Activated CD8-positive, alpha-beta T cell treated with anti-CD3 and anti-CD28 coated beads for 36 hours (primary cell): Measurements from ENCODE around the gene LIPG. TPM values are rescaled to one million over a fixed set of nuclear protein-coding genes. Genes with fewer than 3 reads are reported as not detected.
"Not testable (repeated sequence)": the region's sequence is repeated elsewhere in the genome, so short reads cannot be mapped to it uniquely, and the experiment has no call there.

Experiments used
- ATAC-seq: fragments of 200-7000 bp; cut with Tn5 transposase; one replicate; pipeline ENCODE4 v1.10.0; 2021; ENCODE audit warnings: mild to moderate bottlenecking, moderate library complexity
- CTCF ChIA-PET: fragments of 350-600 bp; sonication (Branson Sonifier 250); formaldehyde crosslinking; loops from one replicate; lab custom pipeline; 2021; ENCODE audit warnings: antibody characterized with exemption; lab: Charles Lee
- POLR2A ChIA-PET: fragments of 350-600 bp; sonication (Branson Sonifier 250); formaldehyde crosslinking; loops from one replicate; lab custom pipeline; 2021; ENCODE audit warnings: antibody characterized with exemption; lab: Charles Lee
- DNase-seq: peaks from one replicate; pipeline ENCODE4 v3.0.0-alpha.2; 2020
- H3K27ac Mint-ChIP-seq: one replicate; pipeline ENCODE4 v1.8.0; 2021; ENCODE audit warnings: mild to moderate bottlenecking, mixed read lengths
- H3K27me3 Mint-ChIP-seq: one replicate; pipeline ENCODE4 v1.8.0; 2021; ENCODE audit warnings: mixed read lengths
- H3K36me3 Mint-ChIP-seq: one replicate; pipeline ENCODE4 v1.8.0; 2021; ENCODE audit warnings: low read depth, mixed read lengths
- H3K4me1 Mint-ChIP-seq: one replicate; pipeline ENCODE4 v1.8.0; 2021; ENCODE audit warnings: low read depth, mixed read lengths
- H3K4me3 Mint-ChIP-seq: one replicate; pipeline ENCODE4 v1.8.0; 2021; ENCODE audit warnings: mild to moderate bottlenecking, moderate library complexity, mixed read lengths
- H3K9me3 Mint-ChIP-seq: one replicate; pipeline ENCODE4 v1.8.0; 2021; ENCODE audit warnings: mixed read lengths
- intact Hi-C: fragments of 100-400 bp; cut with micrococcal nuclease; formaldehyde crosslinking; loops from one replicate; pipeline ENCODE4 v1.10.0; 2022
- total RNA-seq, 2 experiments: library from RNA; stranded (reverse); gene quantifications; one replicate each; pipeline ENCODE4 v1.2.3, GENCODE V29; 2021
- TF ChIP-seq, protein P1 (sequence below): fragments of 200-600 bp; IDR thresholded peaks from one replicate; pipeline ENCODE4 v1.8.0; 2022; ENCODE audit warnings: antibody characterized with exemption, mild to moderate bottlenecking

The LIPG gene
- total RNA-seq, 2 experiments from 2014 or later: 0.18 to 0.27 TPM

DNA sequence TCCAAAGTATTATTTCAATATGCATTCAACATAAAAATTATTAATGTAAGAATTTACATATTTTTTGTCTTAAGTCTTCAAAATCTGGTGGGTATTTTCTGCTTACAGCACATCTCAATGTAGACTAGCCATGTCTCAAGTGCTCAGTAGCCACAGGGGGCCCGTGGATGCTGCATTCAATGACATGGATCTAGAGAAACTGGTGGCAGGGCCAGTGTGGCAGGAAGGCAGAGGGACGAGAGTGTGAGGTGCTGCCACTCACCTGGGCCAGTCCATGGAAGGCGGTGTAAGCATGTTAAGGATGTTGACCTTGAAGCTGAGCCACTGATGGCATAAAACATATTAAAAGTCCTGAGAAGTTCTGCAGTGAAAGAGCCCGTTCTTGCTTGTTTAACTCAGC lies 6.2 kb upstream of the LIPG start:
- Mint-ChIP-seq H3K9me3 (no peaks in the 10 kb centered on the region), H3K4me3 (no peak overlapping the region), H3K36me3 (no peaks in the 10 kb centered on the region), H3K27me3 (peaks cover 40% of the 10 kb centered on the region), H3K4me1 (peaks cover 2% of the 10 kb centered on the region), H3K27ac (no peak overlapping the region)
- ChIA-PET POLR2A (no interaction called here), CTCF (interaction anchor here (2.1 kb wide), 1 partner anchor 303 kb away, joined by 5 read pairs; no protein-coding TSS in a partner anchor)
- intact Hi-C loops: no loop called here
- DNase-seq: no peak
- ATAC-seq: no peak
- TF ChIP-seq, protein P1, sequence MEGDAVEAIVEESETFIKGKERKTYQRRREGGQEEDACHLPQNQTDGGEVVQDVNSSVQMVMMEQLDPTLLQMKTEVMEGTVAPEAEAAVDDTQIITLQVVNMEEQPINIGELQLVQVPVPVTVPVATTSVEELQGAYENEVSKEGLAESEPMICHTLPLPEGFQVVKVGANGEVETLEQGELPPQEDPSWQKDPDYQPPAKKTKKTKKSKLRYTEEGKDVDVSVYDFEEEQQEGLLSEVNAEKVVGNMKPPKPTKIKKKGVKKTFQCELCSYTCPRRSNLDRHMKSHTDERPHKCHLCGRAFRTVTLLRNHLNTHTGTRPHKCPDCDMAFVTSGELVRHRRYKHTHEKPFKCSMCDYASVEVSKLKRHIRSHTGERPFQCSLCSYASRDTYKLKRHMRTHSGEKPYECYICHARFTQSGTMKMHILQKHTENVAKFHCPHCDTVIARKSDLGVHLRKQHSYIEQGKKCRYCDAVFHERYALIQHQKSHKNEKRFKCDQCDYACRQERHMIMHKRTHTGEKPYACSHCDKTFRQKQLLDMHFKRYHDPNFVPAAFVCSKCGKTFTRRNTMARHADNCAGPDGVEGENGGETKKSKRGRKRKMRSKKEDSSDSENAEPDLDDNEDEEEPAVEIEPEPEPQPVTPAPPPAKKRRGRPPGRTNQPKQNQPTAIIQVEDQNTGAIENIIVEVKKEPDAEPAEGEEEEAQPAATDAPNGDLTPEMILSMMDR: no peak

DNA sequence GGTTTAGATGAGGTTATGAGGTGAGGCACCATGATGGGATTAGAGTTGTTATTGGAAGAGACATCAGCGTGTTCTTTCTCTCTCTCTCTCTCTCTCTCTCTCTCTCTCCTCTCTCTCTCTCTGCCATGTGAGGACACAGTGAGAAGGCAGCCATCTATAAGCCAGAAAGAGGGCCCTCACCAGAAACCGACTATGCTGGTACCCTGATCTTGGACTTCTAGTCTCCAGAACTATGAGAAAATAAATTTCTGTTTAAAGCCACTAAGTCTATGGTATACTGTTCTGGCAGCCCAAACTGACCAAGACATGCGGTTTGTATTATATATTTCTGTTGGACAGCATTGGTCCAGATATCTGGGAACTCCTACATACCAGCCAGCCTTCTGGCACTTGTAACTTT lies 3.5 kb upstream of the LIPG start:
- H3K4me3 Mint-ChIP-seq: no peak overlapping the region
- peaks cover 25% of the 10 kb centered on the region for H3K4me1 Mint-ChIP-seq
- peaks cover 49% of the 10 kb centered on the region for H3K27me3 Mint-ChIP-seq
- DNase-seq (no peak), ATAC-seq (no peak)
- CTCF ChIA-PET: interaction anchor here (1.0 to 3.7 kb wide), 8 partner anchors 11 to 799 kb away, joined by 3 to 27 read pairs (median 4); no protein-coding TSS in a partner anchor
- no peak overlapping the region for H3K27ac Mint-ChIP-seq
- TF ChIP-seq, protein P1: no peak
- intact Hi-C loops: no loop called here
- no peaks in the 10 kb centered on the region for H3K9me3 Mint-ChIP-seq
- H3K36me3 Mint-ChIP-seq: no peaks in the 10 kb centered on the region
- POLR2A ChIA-PET: no interaction called here

DNA sequence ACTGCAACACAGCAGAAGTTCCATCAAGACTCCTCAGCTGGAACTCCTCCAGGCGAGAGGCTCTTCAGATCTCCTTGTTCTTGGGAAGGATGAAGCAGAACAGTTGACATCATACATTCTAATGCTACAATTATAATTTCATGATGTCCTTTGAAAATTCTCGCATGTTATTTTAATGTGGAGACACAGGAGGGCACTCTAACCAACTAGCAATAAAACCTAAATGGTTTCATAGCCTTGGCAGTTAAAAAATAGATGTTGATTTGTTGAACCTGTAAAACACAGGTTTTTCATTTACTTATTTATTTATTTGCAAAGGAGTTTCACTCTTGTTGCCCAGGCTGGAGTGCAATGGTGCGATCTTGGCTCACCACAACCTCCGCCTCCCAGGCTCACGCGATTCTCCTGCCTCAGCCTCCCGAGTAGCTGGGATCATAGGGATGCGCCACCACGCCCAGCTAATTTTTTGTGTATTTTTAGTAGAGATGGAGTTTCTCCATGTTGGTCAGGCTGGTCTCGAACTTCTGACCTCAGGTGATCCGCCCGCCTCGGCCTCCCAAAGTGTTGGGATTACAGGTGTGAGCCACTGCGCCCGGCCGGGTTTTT lies 2.4 kb upstream of the LIPG start:
- peaks cover 53% of the 10 kb centered on the region for H3K27me3 Mint-ChIP-seq
- ATAC-seq, H3K36me3 Mint-ChIP-seq, POLR2A ChIA-PET, DNase-seq, H3K4me3 Mint-ChIP-seq, H3K9me3 Mint-ChIP-seq, H3K27ac Mint-ChIP-seq: not testable (repeated sequence)
- intact Hi-C loops: loop anchor here (1.0 kb wide), 1 partner anchor 299 kb away; no protein-coding TSS in a partner anchor
- CTCF ChIA-PET: interaction anchor here (1.0 to 3.7 kb wide), 10 partner anchors 10 to 798 kb away, joined by 3 to 27 read pairs (median 4); no protein-coding TSS in a partner anchor
- peaks cover 28% of the 10 kb centered on the region for H3K4me1 Mint-ChIP-seq

DNA sequence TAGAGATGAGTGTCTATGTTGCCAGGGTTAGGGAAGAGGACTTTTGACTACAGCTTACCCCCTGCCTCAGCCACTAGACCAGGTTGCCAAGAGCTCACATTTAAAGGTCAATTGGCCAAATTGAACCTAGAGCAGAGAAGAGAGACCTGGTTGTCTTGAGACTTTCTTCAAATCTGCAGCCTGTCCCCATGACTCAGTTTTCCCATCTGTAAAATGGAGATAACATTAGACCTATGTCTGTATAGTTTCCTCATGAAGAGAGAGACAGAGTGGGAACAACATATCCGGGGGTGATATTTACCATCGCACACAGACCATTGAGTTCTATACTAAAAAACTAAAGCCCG lies 1.6 kb upstream of the LIPG start:
- ATAC-seq (no peak), DNase-seq (no peak)
- POLR2A ChIA-PET: no interaction called here
- TF ChIP-seq, protein P1: no peak
- no peak overlapping the region for H3K27ac Mint-ChIP-seq
- CTCF ChIA-PET: interaction anchor here (1.0 to 3.7 kb wide), 8 partner anchors 8 to 314 kb away, joined by 3 to 27 read pairs (median 5); no protein-coding TSS in a partner anchor
- H3K4me1 Mint-ChIP-seq: peaks cover 28% of the 10 kb centered on the region
- H3K36me3 Mint-ChIP-seq: no peaks in the 10 kb centered on the region
- H3K9me3 Mint-ChIP-seq: no peaks in the 10 kb centered on the region
- H3K27me3 Mint-ChIP-seq: peaks cover 56% of the 10 kb centered on the region
- intact Hi-C loops: no loop called here
- H3K4me3 Mint-ChIP-seq: no peak overlapping the region

DNA sequence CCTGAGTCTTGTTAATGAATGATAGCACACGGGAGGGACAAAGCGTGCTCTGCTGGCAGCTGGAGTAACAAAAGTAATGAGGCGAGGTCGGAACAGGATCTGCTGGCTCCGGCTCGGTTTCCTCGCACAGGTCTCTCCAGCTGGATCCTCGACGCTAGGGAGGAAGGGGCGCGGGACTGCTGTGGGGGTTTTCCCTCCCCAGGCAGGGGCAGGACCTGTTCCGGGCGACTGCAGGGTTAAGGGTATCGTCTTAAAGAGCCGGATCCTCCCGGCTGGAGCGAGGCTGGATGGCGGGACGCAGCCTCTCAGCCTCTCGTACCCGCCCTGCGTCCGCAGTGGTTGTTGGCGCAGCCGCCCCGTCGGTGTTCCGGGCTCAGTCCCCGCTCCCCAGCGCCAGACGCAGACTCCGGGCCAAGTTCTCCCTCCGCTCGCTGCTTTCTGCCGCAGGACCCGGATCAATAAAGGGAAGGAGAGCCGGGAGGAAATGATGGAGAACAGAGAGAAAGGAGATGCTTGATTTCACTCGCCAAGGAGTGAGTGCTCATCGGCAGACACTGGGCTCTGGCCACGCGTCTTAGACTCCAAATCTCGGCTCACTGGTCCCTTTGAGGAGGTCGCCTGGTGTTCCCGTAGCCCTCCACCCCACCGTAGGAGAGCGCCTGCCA lies 1.1 kb upstream of the LIPG start:
- H3K9me3 Mint-ChIP-seq: no peaks in the 10 kb centered on the region
- intact Hi-C loops: no loop called here
- TF ChIP-seq, protein P1: no peak
- no peaks in the 10 kb centered on the region for H3K36me3 Mint-ChIP-seq
- no peak overlapping the region for H3K27ac Mint-ChIP-seq
- POLR2A ChIA-PET: no interaction called here
- H3K4me1 Mint-ChIP-seq: peaks cover 28% of the 10 kb centered on the region
- CTCF ChIA-PET: interaction anchor here (1.1 to 3.7 kb wide), 7 partner anchors 9 to 314 kb away, joined by 3 to 27 read pairs (median 5); no protein-coding TSS in a partner anchor
- peaks cover 58% of the 10 kb centered on the region for H3K27me3 Mint-ChIP-seq
- peak; percentile 8 for DNase-seq
- ATAC-seq: no peak
- peak overlapping the region; percentile 61 for H3K4me3 Mint-ChIP-seq
